ENCODE data around the gene PSRC1.

Gene PSRC1

GRCh38 chr1:109240158-109241152, 42.5 kb downstream of the PSRC1 start:
- no peak for DNase-seq (ENCODE audit: extremely low read depth, low read depth)
- no peak for TF ChIP-seq CTCF (IDR thresholded peaks at IDR 0.05; ENCODE audit: low read depth, low read length)

- DNase-seq (ENCODE audit: extremely low read depth, low read depth) = no peak
- TF ChIP-seq CTCF (IDR thresholded peaks at IDR 0.05; ENCODE audit: low read depth, low read length) = peak; percentile 63
These were observed 43.4 kb downstream of the PSRC1 start for GRCh38 chr1:109239409-109240068.

GRCh38 chr1:109239047-109239408, 43.9 kb downstream of the PSRC1 start:
- no peak for DNase-seq (ENCODE audit: extremely low read depth, low read depth)
- TF ChIP-seq CTCF (IDR thresholded peaks at IDR 0.05; ENCODE audit: low read depth, low read length) = no peak

- DNase-seq (ENCODE audit: extremely low read depth, low read depth) = no peak
- no peak for TF ChIP-seq CTCF (IDR thresholded peaks at IDR 0.05; ENCODE audit: low read depth, low read length)
These were observed 44.6 kb downstream of the PSRC1 start for GRCh38 chr1:109238382-109238781.

GRCh38 chr1:109237512-109237911, 45.4 kb downstream of the PSRC1 start:
- TF ChIP-seq CTCF (IDR thresholded peaks at IDR 0.05; ENCODE audit: low read depth, low read length) = no peak
- DNase-seq (ENCODE audit: extremely low read depth, low read depth) = no peak

- no peak for DNase-seq (ENCODE audit: extremely low read depth, low read depth)
These were observed 47.8 kb downstream of the PSRC1 start for GRCh38 chr1:109235137-109235536.

More at GRCh38 chr1:109235137-109235536, 47.8 kb downstream of the PSRC1 start:
- TF ChIP-seq CTCF (IDR thresholded peaks at IDR 0.05; ENCODE audit: low read depth, low read length) = no peak
